ENCODE data around the gene CHST6. TPM values are rescaled to one million over a fixed set of nuclear protein-coding genes. Genes with fewer than 3 reads are reported as not detected.

The CHST6 gene
- total and polyA plus RNA-seq, 9 of the 15 experiments (the other 6 are each of a cell fraction or from before 2014, with no cell fraction given), result 0.01 to 0.05 (median 0.02) TPM; not detected in 6

GRCh38 chr16:75481475-75481874, 13.8 kb downstream of the CHST6 start:
- no peaks in the 10 kb centered on the region for H3K9me3 ChIP-seq (replicated peaks; ENCODE audit: control insufficient read depth, insufficient read depth, low read depth, low read length)
- no peak overlapping the region for H3K27ac ChIP-seq (ENCODE audit: extremely low read depth, low read depth, low read length)
- ATAC-seq (peak; percentile 77), DNase-seq (ENCODE audit: extremely low read depth in 1 of 4, low spot score in 3 of 4) (peak in 3 of 4 experiments; percentile 25 to 41 (median 41)), FAIRE-seq (no peak)
- intact Hi-C loops (cut with micrococcal nuclease), result no loop called here
- no peak overlapping the region for H2AFZ ChIP-seq (ENCODE audit: low read depth, low read length)
- no peak overlapping the region for H3K9ac ChIP-seq (ENCODE audit: insufficient read depth in 1 of 2, low read depth in 2 of 2, low read length in 2 of 2)
- no peaks in the 10 kb centered on the region for H3K9me1 ChIP-seq (ENCODE audit: control insufficient read depth, insufficient read depth, low read length)
- ChIA-PET CTCF (ENCODE audit: low intra/inter-chr PET ratio) (no interaction called here), POLR2A (interaction anchor here (0.8 kb wide), 1 partner anchor 32 kb away, joined by 3 read pairs; no protein-coding TSS in a partner anchor)
- no peak overlapping the region for H3K4me3 ChIP-seq
- H3K27me3 ChIP-seq (ENCODE audit: control insufficient read depth in 2 of 2, insufficient read depth in 2 of 2, low read length in 2 of 2), result peaks cover 16 to 63% of the 10 kb centered on the region in 2 experiments; a peak in 4 of 5 replicates
- no peaks in the 10 kb centered on the region; the same call in 1 of the 2 replicates for H4K20me1 ChIP-seq (replicated peaks; ENCODE audit: control insufficient read depth, insufficient read depth, low read length)
- no peak overlapping the region for H3K4me2 ChIP-seq (ENCODE audit: insufficient read depth, low read length)
- H3K79me2 ChIP-seq (ENCODE audit: control insufficient read depth, insufficient read depth, low read length), result no peaks in the 10 kb centered on the region
- WGBS (ENCODE audit: insufficient coverage, low coverage, missing lambda C conversion rate), result under 1% methylated on average over 7 of the region's 7 CpGs
- in situ Hi-C loops (cut with MboI), result no loop called here
- BruUV-seq (replicated peaks), result no TSS peak
- H3K36me3 ChIP-seq (ENCODE audit: control insufficient read depth, insufficient read depth, low read length), result no peaks in the 10 kb centered on the region
- H3K4me1 ChIP-seq (replicated peaks in 1 of 2; ENCODE audit: control insufficient read depth in 2 of 2, insufficient read depth in 2 of 2, low read length in 2 of 2), result peaks cover 0 to 9% of the 10 kb centered on the region in 2 experiments; a peak in 2 of 5 replicates
- TF ChIP-seq RBBP5 (IDR thresholded peaks at IDR 0.05; ENCODE audit: borderline replicate concordance, insufficient read depth, low read length, poor library complexity, severe bottlenecking) (no peak), EWSR1 (IDR thresholded peaks at IDR 0.05; ENCODE audit: borderline replicate concordance, low read depth, partially characterized antibody) (no peak), ZNF445 (CRISPR knock-in tag; IDR thresholded peaks at IDR 0.05; ENCODE audit: low read depth) (no peak), ZFPM2 (CRISPR knock-in tag; IDR thresholded peaks at IDR 0.05) (no peak), REST (IDR thresholded peaks at IDR 0.05; ENCODE audit: borderline replicate concordance) (peak; percentile 21; the same call in 1 of the 2 replicates), REST (CRISPR knock-in tag; IDR thresholded peaks at IDR 0.05; ENCODE audit: low read depth) (no peak), NFXL1 (CRISPR knock-in tag; IDR thresholded peaks at IDR 0.05) (no peak), SETDB1 (IDR thresholded peaks at IDR 0.05; ENCODE audit: low read length) (no peak), NCOA6 (IDR thresholded peaks at IDR 0.05) (no peak), RFX1 (IDR thresholded peaks at IDR 0.05) (no peak), ZNF282 (CRISPR knock-in tag; IDR thresholded peaks at IDR 0.05) (no peak), BACH1 (tag; IDR thresholded peaks at IDR 0.05) (no peak)
- TF ChIP-seq, protein P1, sequence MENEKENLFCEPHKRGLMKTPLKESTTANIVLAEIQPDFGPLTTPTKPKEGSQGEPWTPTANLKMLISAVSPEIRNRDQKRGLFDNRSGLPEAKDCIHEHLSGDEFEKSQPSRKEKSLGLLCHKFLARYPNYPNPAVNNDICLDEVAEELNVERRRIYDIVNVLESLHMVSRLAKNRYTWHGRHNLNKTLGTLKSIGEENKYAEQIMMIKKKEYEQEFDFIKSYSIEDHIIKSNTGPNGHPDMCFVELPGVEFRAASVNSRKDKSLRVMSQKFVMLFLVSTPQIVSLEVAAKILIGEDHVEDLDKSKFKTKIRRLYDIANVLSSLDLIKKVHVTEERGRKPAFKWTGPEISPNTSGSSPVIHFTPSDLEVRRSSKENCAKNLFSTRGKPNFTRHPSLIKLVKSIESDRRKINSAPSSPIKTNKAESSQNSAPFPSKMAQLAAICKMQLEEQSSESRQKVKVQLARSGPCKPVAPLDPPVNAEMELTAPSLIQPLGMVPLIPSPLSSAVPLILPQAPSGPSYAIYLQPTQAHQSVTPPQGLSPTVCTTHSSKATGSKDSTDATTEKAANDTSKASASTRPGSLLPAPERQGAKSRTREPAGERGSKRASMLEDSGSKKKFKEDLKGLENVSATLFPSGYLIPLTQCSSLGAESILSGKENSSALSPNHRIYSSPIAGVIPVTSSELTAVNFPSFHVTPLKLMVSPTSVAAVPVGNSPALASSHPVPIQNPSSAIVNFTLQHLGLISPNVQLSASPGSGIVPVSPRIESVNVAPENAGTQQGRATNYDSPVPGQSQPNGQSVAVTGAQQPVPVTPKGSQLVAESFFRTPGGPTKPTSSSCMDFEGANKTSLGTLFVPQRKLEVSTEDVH (IDR thresholded peaks at IDR 0.05; ENCODE audit: low read depth, partially characterized antibody), result no peak

All from K562 (cell line).